SU-DHL-6 (cell line): ENCODE results near the gene VAMP4.

ENCODE experiments used
- H2AFZ ChIP-seq: fragments of 200-600 bp; sonication (generic); 2 replicates; pipeline ENCODE4 v1.6.1; 2014; ENCODE audit warnings: low read depth, mild to moderate bottlenecking, moderate library complexity, mixed read lengths, antibody characterized with exemption, low read length; ENCODE audit not compliant: severe bottlenecking
- H3F3A ChIP-seq: fragments of 200-600 bp; shearing (Covaris generic); 2 replicates; pipeline ENCODE4 v1.6.0; 2016; ENCODE audit warnings: antibody characterized with exemption, mild to moderate bottlenecking; ENCODE audit not compliant: insufficient read depth
- H3K27ac ChIP-seq: fragments of 200-600 bp; sonication (generic); 2 replicates; pipeline ENCODE4 v1.5.1; 2016; ENCODE audit warnings: low read depth, mild to moderate bottlenecking, low read length, moderate library complexity, mixed read lengths
- H3K27me3 ChIP-seq: fragments of 200-600 bp; sonication (generic), shearing (Covaris generic); 2 replicates; pipeline ENCODE4 v1.6.0; 2014; ENCODE audit warnings: mild to moderate bottlenecking, low read length
- H3K36me3 ChIP-seq: fragments of 200-600 bp; sonication (generic); 2 replicates; pipeline ENCODE4 v1.6.1; 2014; ENCODE audit warnings: mild to moderate bottlenecking, low read length, mixed read lengths
- H3K4me2 ChIP-seq: fragments of 300-600, 200-600 bp; shearing (Covaris generic), sonication (generic); 2 replicates; pipeline ENCODE4 v1.6.0; 2014; ENCODE audit warnings: low read length, low read depth, mild to moderate bottlenecking; ENCODE audit not compliant: poor library complexity, severe bottlenecking
- H3K4me3 ChIP-seq: fragments of 200-600 bp; sonication (generic); 2 replicates; pipeline ENCODE4 v1.5.1; 2014; ENCODE audit warnings: antibody characterized with exemption, low read length, mild to moderate bottlenecking, mixed read lengths; ENCODE audit not compliant: insufficient read depth, poor library complexity, severe bottlenecking
- H3K79me2 ChIP-seq: fragments of 200-600 bp; sonication (generic); 2 replicates; pipeline ENCODE4 v1.6.1; 2014; ENCODE audit warnings: mild to moderate bottlenecking, low read length, moderate library complexity; ENCODE audit not compliant: insufficient read depth
- H3K9ac ChIP-seq: fragments of 200-600 bp; sonication (generic); 2 replicates; pipeline ENCODE4 v1.7.0; 2014; ENCODE audit warnings: mild to moderate bottlenecking, low read length
- H3K9me2 ChIP-seq: fragments of 200-600 bp; sonication (generic); replicated peaks from 2 replicates; pipeline ENCODE4 v1.6.1; 2014; ENCODE audit warnings: low read length; ENCODE audit not compliant: insufficient read depth
- H3K9me3 ChIP-seq: fragments of 200-600 bp; sonication (generic); 2 replicates; pipeline ENCODE4 v1.6.1; 2014; ENCODE audit warnings: low read length, mixed read lengths; ENCODE audit not compliant: insufficient read depth
- H4K20me1 ChIP-seq: fragments of 200-600 bp; sonication (generic); 2 replicates; pipeline ENCODE4 v1.6.1; 2014; ENCODE audit warnings: low read depth, mild to moderate bottlenecking, antibody characterized with exemption, low read length, moderate library complexity, mixed read lengths
- CTCF ChIP-seq: fragments of 200-600 bp; sonication (generic); IDR thresholded peaks from one replicate; pipeline ENCODE4 v1.5.1; 2017; ENCODE audit warnings: antibody characterized with exemption, mild to moderate bottlenecking, low read length, moderate library complexity; ENCODE audit not compliant: insufficient read depth, poor library complexity, severe bottlenecking
- EZH2phosphoT487 ChIP-seq: fragments of 200-600 bp; sonication (generic), shearing (Covaris generic); conservative IDR thresholded peaks from 2 replicates; pipeline ENCODE4 v1.6.1; 2018; ENCODE audit warnings: mild to moderate bottlenecking, antibody characterized with exemption, low read length, moderate library complexity, mixed read lengths

Gene VAMP4

GRCh38 chr1:171666114-171666769 is 75.6 kb downstream of the VAMP4 start:
- no peak overlapping the region for H3K4me2 ChIP-seq
- H3K36me3 ChIP-seq = no peaks in the 10 kb centered on the region
- no peak overlapping the region for H3K9ac ChIP-seq
- H3K9me2 ChIP-seq = no peaks in the 10 kb centered on the region
- no peaks in the 10 kb centered on the region for H4K20me1 ChIP-seq
- no peaks in the 10 kb centered on the region for H3F3A ChIP-seq
- H3K4me3 ChIP-seq = no peak overlapping the region
- H3K9me3 ChIP-seq = no peaks in the 10 kb centered on the region
- H2AFZ ChIP-seq = no peak overlapping the region
- no peak overlapping the region for H3K27ac ChIP-seq
- H3K79me2 ChIP-seq = no peaks in the 10 kb centered on the region
- no peak for TF ChIP-seq EZH2phosphoT487
- no peak for TF ChIP-seq CTCF
- no peaks in the 10 kb centered on the region for H3K27me3 ChIP-seq

- H2AFZ ChIP-seq = no peak overlapping the region
- H3K9ac ChIP-seq = no peak overlapping the region
Measured at GRCh38 chr1:171664976-171665375, 76.9 kb downstream of the VAMP4 start.

GRCh38 chr1:171663854-171664575 is 77.8 kb downstream of the VAMP4 start:
- Histone ChIP-seq H3K4me3 (no peak overlapping the region), H3K9me2 (no peaks in the 10 kb centered on the region), H3K27me3 (no peaks in the 10 kb centered on the region), H3K4me2 (no peak overlapping the region), H2AFZ (no peak overlapping the region), H3F3A (no peaks in the 10 kb centered on the region), H3K27ac (no peak overlapping the region), H3K79me2 (no peaks in the 10 kb centered on the region), H4K20me1 (no peaks in the 10 kb centered on the region), H3K36me3 (no peaks in the 10 kb centered on the region), H3K9ac (no peak overlapping the region), H3K9me3 (no peaks in the 10 kb centered on the region)
- TF ChIP-seq EZH2phosphoT487 = no peak
- no peak for TF ChIP-seq CTCF

More at GRCh38 chr1:171664976-171665375, 76.9 kb downstream of the VAMP4 start:
- no peaks in the 10 kb centered on the region for H3K36me3 ChIP-seq
- no peak overlapping the region for H3K4me2 ChIP-seq
- H3K4me3 ChIP-seq = no peak overlapping the region
- no peaks in the 10 kb centered on the region for H4K20me1 ChIP-seq
- no peaks in the 10 kb centered on the region for H3K79me2 ChIP-seq
- H3K27me3 ChIP-seq = no peaks in the 10 kb centered on the region
- H3F3A ChIP-seq = no peaks in the 10 kb centered on the region
- no peak overlapping the region for H3K27ac ChIP-seq
- H3K9me3 ChIP-seq = no peaks in the 10 kb centered on the region
- no peaks in the 10 kb centered on the region for H3K9me2 ChIP-seq
- TF ChIP-seq EZH2phosphoT487 (no peak), CTCF (no peak)
